MM.1S (cell line): ENCODE data around the gene PDGFRB.

Source experiments
- DNase-seq: peaks from one replicate; pipeline ENCODE4 v3.0.0-alpha.2; 2015
- H2AFZ ChIP-seq: fragments of 300-600 bp; sonication (generic); 2 replicates; pipeline ENCODE4 v1.6.0; 2016; ENCODE audit warnings: antibody characterized with exemption, low read length
- H3F3A ChIP-seq: fragments of 300-600 bp; sonication (generic); 2 replicates; pipeline ENCODE4 v1.6.1; 2016; ENCODE audit warnings: mild to moderate bottlenecking, antibody characterized with exemption, low read length, moderate library complexity, mixed read lengths; ENCODE audit not compliant: insufficient read depth
- H3K27ac ChIP-seq: fragments of 300-600 bp; sonication (generic); 2 replicates; pipeline ENCODE4 v1.5.1; 2016; ENCODE audit warnings: mild to moderate bottlenecking, low read length
- H3K27me3 ChIP-seq: fragments of 300-600 bp; sonication (generic); replicated peaks from 2 replicates; pipeline ENCODE4 v1.6.0; 2016; ENCODE audit warnings: low read length; ENCODE audit not compliant: insufficient read depth
- H3K36me3 ChIP-seq: fragments of 300-600 bp; sonication (generic); replicated peaks from 2 replicates; pipeline ENCODE4 v1.6.1; 2016; ENCODE audit warnings: mild to moderate bottlenecking, low read length, mixed read lengths; ENCODE audit not compliant: insufficient read depth
- H3K4me1 ChIP-seq: fragments of 300-600 bp; sonication (generic); 2 replicates; pipeline ENCODE4 v1.6.1; 2016; ENCODE audit warnings: low read length, mixed read lengths
- H3K4me2 ChIP-seq: fragments of 300-600 bp; sonication (generic); 2 replicates; pipeline ENCODE4 v1.6.0; 2016; ENCODE audit warnings: low read depth, low read length
- H3K4me3 ChIP-seq: fragments of 300-600 bp; sonication (generic); 2 replicates; pipeline ENCODE4 v1.5.1; 2016; ENCODE audit warnings: low read length, mixed read lengths
- H3K79me2 ChIP-seq: fragments of 300-600 bp; sonication (generic); 2 replicates; pipeline ENCODE4 v1.6.1; 2016; ENCODE audit warnings: mixed run types, low read length, mixed read lengths
- H3K9ac ChIP-seq: fragments of 300-600 bp; sonication (generic); 2 replicates; pipeline ENCODE4 v1.6.1; 2016; ENCODE audit warnings: low read length, mixed read lengths
- H3K9me2 ChIP-seq: fragments of 300-600 bp; sonication (generic); replicated peaks from 2 replicates; pipeline ENCODE4 v1.6.1; 2016; ENCODE audit warnings: mild to moderate bottlenecking, low read length, mixed read lengths; ENCODE audit not compliant: insufficient read depth
- H3K9me3 ChIP-seq: fragments of 300-600 bp; sonication (generic); replicated peaks from 2 replicates; pipeline ENCODE4 v1.6.1; 2016; ENCODE audit warnings: mild to moderate bottlenecking, low read length, mixed read lengths; ENCODE audit not compliant: insufficient read depth
- H4K20me1 ChIP-seq: fragments of 300-600 bp; sonication (generic); 2 replicates; pipeline ENCODE4 v1.6.1; 2016; ENCODE audit warnings: mild to moderate bottlenecking, low read length, moderate library complexity, mixed read lengths; ENCODE audit not compliant: insufficient read depth
- CTCF ChIP-seq: fragments of 300-600 bp; sonication (generic); IDR thresholded peaks from 2 replicates; pipeline ENCODE4 v1.5.1; 2016; ENCODE audit warnings: antibody characterized with exemption, low read length, mixed read lengths
- EZH2 ChIP-seq: fragments of 300-600 bp; sonication (generic); optimal IDR thresholded peaks from 2 replicates; pipeline ENCODE3; 2017; ENCODE audit warnings: low read depth, mild to moderate bottlenecking, antibody characterized with exemption, low read length, mixed read lengths
- EZH2phosphoT487 ChIP-seq: fragments of 300-600 bp; sonication (generic); IDR thresholded peaks from 2 replicates; pipeline ENCODE4 v1.6.1; 2018; ENCODE audit warnings: antibody characterized with exemption, low read length

PDGFRB gene

GRCh38 chr5:150112201-150113046, 43.2 kb downstream of the PDGFRB start:
- H3K4me3 ChIP-seq: no peak overlapping the region
- no peak for DNase-seq
- H3K79me2 ChIP-seq: no peaks in the 10 kb centered on the region
- no peaks in the 10 kb centered on the region for H3K36me3 ChIP-seq
- TF ChIP-seq EZH2: no peak
- no peak for TF ChIP-seq CTCF
- no peak for TF ChIP-seq EZH2phosphoT487
- no peaks in the 10 kb centered on the region for H3K9me3 ChIP-seq
- H3K9ac ChIP-seq: no peak overlapping the region
- H3K27ac ChIP-seq: no peak overlapping the region
- H3K4me1 ChIP-seq: no peaks in the 10 kb centered on the region
- no peaks in the 10 kb centered on the region for H3F3A ChIP-seq
- no peaks in the 10 kb centered on the region for H3K9me2 ChIP-seq
- no peaks in the 10 kb centered on the region for H3K27me3 ChIP-seq
- H4K20me1 ChIP-seq: no peaks in the 10 kb centered on the region
- H3K4me2 ChIP-seq: no peak overlapping the region
- no peak overlapping the region for H2AFZ ChIP-seq

- Histone ChIP-seq H3K9ac (no peak overlapping the region), H3K36me3 (no peaks in the 10 kb centered on the region), H3F3A (no peaks in the 10 kb centered on the region), H3K27ac (no peak overlapping the region), H3K27me3 (no peaks in the 10 kb centered on the region), H3K79me2 (no peaks in the 10 kb centered on the region), H3K9me3 (no peaks in the 10 kb centered on the region), H3K4me1 (no peaks in the 10 kb centered on the region), H3K9me2 (no peaks in the 10 kb centered on the region), H4K20me1 (no peaks in the 10 kb centered on the region), H2AFZ (no peak overlapping the region), H3K4me3 (no peak overlapping the region), H3K4me2 (no peak overlapping the region)
- TF ChIP-seq EZH2 (no peak), EZH2phosphoT487 (no peak), CTCF (no peak)
- DNase-seq: no peak
Measured at GRCh38 chr5:150111122-150111521, 44.5 kb downstream of the PDGFRB start.

GRCh38 chr5:150109921-150110320, 45.7 kb downstream of the PDGFRB start:
- Histone ChIP-seq H3F3A (no peaks in the 10 kb centered on the region), H3K4me2 (no peak overlapping the region), H3K9me3 (no peaks in the 10 kb centered on the region), H3K4me3 (no peak overlapping the region), H3K36me3 (no peaks in the 10 kb centered on the region), H3K79me2 (no peaks in the 10 kb centered on the region), H3K4me1 (no peaks in the 10 kb centered on the region), H3K9me2 (no peaks in the 10 kb centered on the region), H3K9ac (no peak overlapping the region), H3K27ac (no peak overlapping the region), H2AFZ (no peak overlapping the region), H4K20me1 (no peaks in the 10 kb centered on the region), H3K27me3 (no peaks in the 10 kb centered on the region)
- no peak for DNase-seq
- TF ChIP-seq EZH2phosphoT487 (no peak), CTCF (no peak), EZH2 (no peak)
